ENCODE data around the gene MED16. TPM values are rescaled to one million over a fixed set of nuclear protein-coding genes. Genes with fewer than 3 reads are reported as not detected.

Gene MED16
- total RNA-seq, 1 experiment from 2014 or later: 83.0 TPM

- Histone ChIP-seq H3K4me3 (ENCODE audit: low read depth, low read length, poor library complexity, severe bottlenecking) (no peak overlapping the region), H3K9me3 (ENCODE audit: low read depth, low read length, poor library complexity, severe bottlenecking) (no peaks in the 10 kb centered on the region), H3K27ac (ENCODE audit: low read depth, low read length, poor library complexity, severe bottlenecking) (no peak overlapping the region), H3K4me1 (ENCODE audit: insufficient read depth, low read length, poor library complexity, severe bottlenecking) (no peaks in the 10 kb centered on the region), H3K36me3 (ENCODE audit: insufficient read depth, low read length, poor library complexity, severe bottlenecking) (peaks cover 36% of the 10 kb centered on the region), H3K27me3 (replicated peaks; ENCODE audit: insufficient read depth, low read depth, low read length, poor library complexity) (no peaks in the 10 kb centered on the region)
- no peak for TF ChIP-seq CTCF (conservative IDR thresholded peaks at IDR 0.05; ENCODE audit: low read depth, low read length)
- TF ChIP-seq EZH2 (IDR thresholded peaks at IDR 0.05; ENCODE audit: borderline replicate concordance, low read depth, low read length, poor library complexity, severe bottlenecking): no peak
- POLR2A ChIA-PET (ENCODE audit: low non-redundant PET): interaction anchor here (0.7 kb wide), 1 partner anchor 117 kb away, joined by 4 read pairs; no protein-coding TSS in a partner anchor
- intact Hi-C loops (cut with micrococcal nuclease; ENCODE audit: unreplicated experiment): no loop called here
- no peak for DNase-seq (ENCODE audit: low spot score)
- no TSS peak for BruUV-seq (replicated peaks)
- CTCF ChIA-PET: no interaction called here
These were observed 9.3 kb downstream of the MED16 start for GRCh38 chr19:883661-884211.

- Histone ChIP-seq H3K9me3 (ENCODE audit: low read depth, low read length, poor library complexity, severe bottlenecking) (no peaks in the 10 kb centered on the region), H3K4me1 (ENCODE audit: insufficient read depth, low read length, poor library complexity, severe bottlenecking) (no peaks in the 10 kb centered on the region), H3K27me3 (replicated peaks; ENCODE audit: insufficient read depth, low read depth, low read length, poor library complexity) (no peaks in the 10 kb centered on the region), H3K27ac (ENCODE audit: low read depth, low read length, poor library complexity, severe bottlenecking) (no peak overlapping the region), H3K36me3 (ENCODE audit: insufficient read depth, low read length, poor library complexity, severe bottlenecking) (peaks cover 33% of the 10 kb centered on the region), H3K4me3 (ENCODE audit: low read depth, low read length, poor library complexity, severe bottlenecking) (no peak overlapping the region)
- BruUV-seq (replicated peaks): no TSS peak
- ChIA-PET POLR2A (ENCODE audit: low non-redundant PET) (interaction anchor here (0.7 kb wide), 1 partner anchor 118 kb away, joined by 4 read pairs; no protein-coding TSS in a partner anchor), CTCF (no interaction called here)
- intact Hi-C loops (cut with micrococcal nuclease; ENCODE audit: unreplicated experiment): no loop called here
- TF ChIP-seq CTCF (conservative IDR thresholded peaks at IDR 0.05; ENCODE audit: low read depth, low read length) (no peak), EZH2 (IDR thresholded peaks at IDR 0.05; ENCODE audit: borderline replicate concordance, low read depth, low read length, poor library complexity, severe bottlenecking) (no peak)
- no peak for DNase-seq (ENCODE audit: low spot score)
These were observed 10.0 kb downstream of the MED16 start for GRCh38 chr19:882871-883497.

GRCh38 chr19:881385-882071, 11.5 kb downstream of the MED16 start:
- Histone ChIP-seq H3K27ac (ENCODE audit: low read depth, low read length, poor library complexity, severe bottlenecking) (no peak overlapping the region), H3K9me3 (ENCODE audit: low read depth, low read length, poor library complexity, severe bottlenecking) (no peaks in the 10 kb centered on the region), H3K4me3 (ENCODE audit: low read depth, low read length, poor library complexity, severe bottlenecking) (no peak overlapping the region), H3K36me3 (ENCODE audit: insufficient read depth, low read length, poor library complexity, severe bottlenecking) (peaks cover 29% of the 10 kb centered on the region), H3K27me3 (replicated peaks; ENCODE audit: insufficient read depth, low read depth, low read length, poor library complexity) (no peaks in the 10 kb centered on the region), H3K4me1 (ENCODE audit: insufficient read depth, low read length, poor library complexity, severe bottlenecking) (no peaks in the 10 kb centered on the region)
- ChIA-PET POLR2A (ENCODE audit: low non-redundant PET) (no interaction called here), CTCF (no interaction called here)
- TF ChIP-seq CTCF (conservative IDR thresholded peaks at IDR 0.05; ENCODE audit: low read depth, low read length) (no peak), EZH2 (IDR thresholded peaks at IDR 0.05; ENCODE audit: borderline replicate concordance, low read depth, low read length, poor library complexity, severe bottlenecking) (no peak)
- DNase-seq (ENCODE audit: low spot score): no peak
- BruUV-seq (replicated peaks): no TSS peak
- intact Hi-C loops (cut with micrococcal nuclease; ENCODE audit: unreplicated experiment): no loop called here
